ENCODE data around the gene MSH4.
"Not testable (repeated sequence)": the region's sequence is repeated elsewhere in the genome, so short reads cannot be mapped to it uniquely, and the experiment has no call there.

Gene MSH4

GRCh38 chr1:75786901-75787493 lies 9.7 kb upstream of the MSH4 start:
- no peak for TF ChIP-seq GATA1 (IDR thresholded peaks at IDR 0.05; ENCODE audit: low read depth, low read length)
- TF ChIP-seq POLR2A (IDR thresholded peaks at IDR 0.05; ENCODE audit: low read length), result no peak
- DNase-seq, result peak; percentile 26 to 62

GRCh38 chr1:75787524-75787923 lies 9.2 kb upstream of the MSH4 start:
- TF ChIP-seq GATA1 (IDR thresholded peaks at IDR 0.05; ENCODE audit: low read depth, low read length), result no peak
- DNase-seq, result peak; percentile 20 to 48

GRCh38 chr1:75789988-75790387 lies 6.7 kb upstream of the MSH4 start:
- TF ChIP-seq POLR2A (IDR thresholded peaks at IDR 0.05; ENCODE audit: low read length) (no peak), GATA1 (IDR thresholded peaks at IDR 0.05; ENCODE audit: low read depth, low read length) (no peak)
- DNase-seq, result peak in 1 of 2 experiments; percentile 3

DNA sequence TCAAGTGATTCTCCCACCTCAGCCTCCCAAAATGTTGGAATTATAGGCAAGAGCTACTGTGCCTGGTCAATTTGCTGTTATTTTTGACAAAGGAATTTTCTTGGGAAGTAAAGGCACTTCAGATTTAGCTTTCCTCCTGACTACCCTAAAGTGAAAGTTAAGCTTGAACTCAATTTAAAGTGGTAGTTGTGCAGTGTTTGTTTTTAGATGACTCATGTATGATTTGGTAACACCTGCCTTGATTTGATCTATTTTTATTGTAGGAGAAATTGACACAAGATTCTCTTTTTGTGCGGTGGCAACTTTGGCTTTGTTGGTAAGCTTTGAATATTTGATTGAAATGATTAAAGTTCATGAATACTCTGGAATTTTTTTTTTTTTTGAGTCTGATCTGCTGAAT lies 5.7 kb upstream of the MSH4 start:
- no peak for DNase-seq
- no peak for TF ChIP-seq GATA1 (IDR thresholded peaks at IDR 0.05; ENCODE audit: low read depth, low read length)
- TF ChIP-seq POLR2A (IDR thresholded peaks at IDR 0.05; ENCODE audit: low read length), result no peak

DNA sequence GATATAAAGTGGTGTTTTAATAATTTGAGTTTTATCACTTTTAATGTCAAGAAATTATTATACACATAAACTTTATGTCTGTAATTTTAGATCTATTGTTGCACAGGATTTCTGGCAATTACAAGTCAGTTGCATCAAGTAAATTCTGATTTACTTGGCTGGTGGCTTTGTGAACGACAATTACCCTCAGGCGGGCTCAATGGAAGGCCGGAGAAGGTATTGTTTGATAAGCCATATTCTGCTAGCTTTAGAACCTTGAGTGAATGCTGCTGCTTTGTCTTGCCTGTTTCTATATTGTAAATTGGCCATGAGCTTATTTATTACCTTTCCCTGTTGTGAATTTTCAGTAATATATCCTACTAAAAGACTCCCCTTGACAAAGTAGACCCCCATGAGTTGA lies 4.6 kb upstream of the MSH4 start:
- no peak for DNase-seq
- TF ChIP-seq GATA1 (IDR thresholded peaks at IDR 0.05; ENCODE audit: low read depth, low read length) (no peak), POLR2A (IDR thresholded peaks at IDR 0.05; ENCODE audit: low read length) (no peak)

GRCh38 chr1:75794382-75794781 lies 2.3 kb upstream of the MSH4 start:
- TF ChIP-seq POLR2A (IDR thresholded peaks at IDR 0.05; ENCODE audit: low read length) (no peak), GATA1 (IDR thresholded peaks at IDR 0.05; ENCODE audit: low read depth, low read length) (no peak)
- DNase-seq, result no peak

DNA sequence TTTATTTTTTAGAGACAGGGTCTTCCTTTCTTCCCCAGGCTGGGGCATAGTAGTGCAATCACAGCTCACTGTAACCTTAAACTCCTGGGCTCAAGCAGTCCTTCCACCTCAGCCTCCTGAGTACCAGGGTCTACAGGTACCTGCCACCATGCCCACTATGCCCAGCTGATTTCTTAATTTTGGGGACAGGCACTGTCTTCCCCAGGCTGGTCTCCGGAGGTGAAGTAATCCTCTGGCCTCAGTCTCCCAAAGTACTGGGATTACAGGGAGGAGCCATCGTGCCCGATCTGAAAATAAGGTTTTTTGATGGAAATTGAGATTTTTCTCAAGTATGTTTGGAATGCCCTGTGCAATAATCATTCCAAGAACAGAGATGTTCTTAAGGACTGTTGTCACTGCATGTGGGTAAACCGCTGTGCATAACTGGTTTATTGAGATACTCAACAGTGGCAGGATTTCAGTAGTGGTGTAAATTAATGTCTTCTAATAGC lies 934 bp upstream of the MSH4 start:
- no peak for DNase-seq

GRCh38 chr1:75797273-75797588 lies 549 bp downstream of the MSH4 start:
- no peak for TF ChIP-seq POLR2A (IDR thresholded peaks at IDR 0.05; ENCODE audit: low read length)
- no peak for TF ChIP-seq GATA1 (IDR thresholded peaks at IDR 0.05; ENCODE audit: low read depth, low read length)
- DNase-seq, result no peak

More for the DNA sequence above, 934 bp upstream of the MSH4 start:
- peak; percentile 29 for TF ChIP-seq POLR2A (IDR thresholded peaks at IDR 0.05; ENCODE audit: low read length)
- TF ChIP-seq GATA1 (IDR thresholded peaks at IDR 0.05; ENCODE audit: low read depth, low read length), result no peak

DNA sequence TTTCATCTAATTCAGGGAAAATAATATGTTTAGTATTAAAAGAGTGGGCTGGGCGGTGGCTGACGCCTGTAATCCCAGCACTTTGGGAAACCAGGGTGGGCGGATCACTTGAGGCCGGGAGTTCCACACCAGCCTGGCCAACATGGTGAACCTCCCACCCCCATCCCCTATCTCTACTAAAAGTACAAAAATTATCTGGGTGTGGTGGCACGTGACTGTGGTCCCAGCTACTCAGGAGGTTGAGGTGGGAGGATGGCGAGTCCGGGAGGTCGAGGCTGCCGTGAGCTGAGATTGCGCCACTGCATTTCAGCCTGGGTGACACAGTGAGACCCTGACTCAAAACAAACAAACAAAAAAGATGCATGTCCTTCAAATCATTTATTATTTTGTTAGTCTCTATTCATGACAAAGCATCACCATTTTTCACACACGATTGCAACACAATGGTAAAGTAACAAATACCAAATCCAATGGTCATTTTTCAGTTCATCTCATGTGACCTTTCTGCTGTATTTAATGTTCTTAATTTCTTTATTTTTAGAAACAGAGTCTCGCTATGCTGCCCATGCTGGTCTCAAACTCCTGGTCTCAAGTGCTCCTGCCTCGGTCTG lies 1.0 kb downstream of the MSH4 start:
- DNase-seq, result no peak
- TF ChIP-seq GATA1 (IDR thresholded peaks at IDR 0.05; ENCODE audit: low read depth, low read length) (no peak), POLR2A (IDR thresholded peaks at IDR 0.05; ENCODE audit: low read length) (no peak)

GRCh38 chr1:75801480-75801879 lies 4.8 kb downstream of the MSH4 start:
- not testable (repeated sequence) for DNase-seq

GRCh38 chr1:75808921-75809320 lies 12.2 kb downstream of the MSH4 start:
- no peak for DNase-seq
- TF ChIP-seq GATA1 (IDR thresholded peaks at IDR 0.05; ENCODE audit: low read depth, low read length) (no peak), POLR2A (IDR thresholded peaks at IDR 0.05; ENCODE audit: low read length) (no peak)

- not testable (repeated sequence) for DNase-seq
These were observed 13.4 kb downstream of the MSH4 start for GRCh38 chr1:75810113-75810512.

- TF ChIP-seq POLR2A (IDR thresholded peaks at IDR 0.05; ENCODE audit: low read length), result no peak
- TF ChIP-seq GATA1 (IDR thresholded peaks at IDR 0.05; ENCODE audit: low read depth, low read length), result no peak
These were observed 14.7 kb downstream of the MSH4 start for GRCh38 chr1:75811211-75811981.

DNA sequence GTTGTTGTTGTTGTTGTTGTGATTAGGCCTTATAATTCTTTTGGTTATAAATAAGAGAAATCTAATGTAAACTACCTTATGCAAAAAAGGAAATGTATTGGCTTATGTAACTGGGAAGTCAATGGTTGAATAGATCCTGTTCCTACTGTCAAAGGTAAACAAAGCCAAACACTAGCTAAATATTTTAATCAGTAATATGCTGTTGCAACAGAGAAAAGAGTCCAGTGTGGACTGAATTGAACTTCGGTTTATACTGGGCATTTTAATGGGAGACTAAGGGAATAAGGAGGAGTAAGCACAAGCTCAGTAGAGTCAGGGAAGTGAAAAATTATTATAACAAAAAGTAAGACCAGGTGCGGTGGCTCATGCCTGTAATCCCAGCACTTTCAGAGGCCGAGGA lies 15.4 kb downstream of the MSH4 start:
- TF ChIP-seq POLR2A (IDR thresholded peaks at IDR 0.05; ENCODE audit: low read length), result no peak
- no peak for TF ChIP-seq GATA1 (IDR thresholded peaks at IDR 0.05; ENCODE audit: low read depth, low read length)
- DNase-seq, result no peak

More at GRCh38 chr1:75811211-75811981, 14.7 kb downstream of the MSH4 start:
- DNase-seq, result no peak

- not testable (repeated sequence) for DNase-seq
These were observed 26.9 kb downstream of the MSH4 start for GRCh38 chr1:75823596-75823995.

All from erythroblast (primary cell).